ENCODE measurements around the gene KPTN. TPM values are rescaled to one million over a fixed set of nuclear protein-coding genes. Genes with fewer than 3 reads are reported as not detected.

The KPTN gene
- total RNA-seq, 1 experiment from 2014 or later: 17.6 TPM

- no peak for TF ChIP-seq CTCF (IDR thresholded peaks at IDR 0.05; ENCODE audit: unreplicated experiment)
- no TSS peak for BruUV-seq (replicated peaks)
- no peaks in the 10 kb centered on the region for H3K36me3 Mint-ChIP-seq (ENCODE audit: insufficient read depth, unreplicated experiment)
- CTCF ChIA-PET: interaction anchor here (1.3 kb wide), 1 partner anchor 11 kb away, joined by 3 read pairs; no protein-coding TSS in a partner anchor
- H3K27ac Mint-ChIP-seq (ENCODE audit: low read depth, unreplicated experiment): no peak overlapping the region
- DNase-seq (ENCODE audit: unreplicated experiment): no peak
- no peaks in the 10 kb centered on the region for H3K9me3 Mint-ChIP-seq (ENCODE audit: unreplicated experiment)
- H3K4me3 Mint-ChIP-seq (ENCODE audit: unreplicated experiment): no peak overlapping the region
- H3K4me1 Mint-ChIP-seq (ENCODE audit: insufficient read depth, unreplicated experiment): no peaks in the 10 kb centered on the region
- POLR2A ChIA-PET: interaction anchor here (0.7 kb wide), 1 partner anchor 78 kb away, joined by 3 read pairs; no protein-coding TSS in a partner anchor
- H3K27me3 Mint-ChIP-seq (ENCODE audit: insufficient read depth, unreplicated experiment): no peaks in the 10 kb centered on the region
- intact Hi-C loops (cut with micrococcal nuclease): no loop called here
Observed at GRCh38 chr19:47520343-47520806, 36.4 kb upstream of the KPTN start.

DNA sequence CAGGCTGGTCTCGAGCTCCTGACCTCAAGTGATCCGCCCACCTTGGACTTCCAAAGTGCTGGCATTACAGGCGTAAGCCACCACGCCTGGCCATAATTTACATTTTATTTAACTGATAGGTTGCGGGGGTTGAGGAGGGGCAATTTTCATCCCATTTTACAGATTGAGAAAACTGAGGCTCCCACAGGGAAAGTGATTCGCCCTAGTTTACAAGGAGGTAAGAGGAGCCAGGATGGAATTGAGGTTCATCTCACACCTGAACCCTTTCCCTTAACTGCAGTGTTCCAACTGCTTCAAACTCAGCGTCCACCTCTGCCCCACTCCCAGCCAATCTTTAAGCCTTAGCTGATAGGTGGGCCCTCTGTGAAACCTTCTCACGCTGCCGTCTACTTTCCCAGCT is 34.8 kb upstream of the KPTN start:
- no peaks in the 10 kb centered on the region for H3K36me3 Mint-ChIP-seq (ENCODE audit: insufficient read depth, unreplicated experiment)
- no peak overlapping the region for H3K27ac Mint-ChIP-seq (ENCODE audit: low read depth, unreplicated experiment)
- POLR2A ChIA-PET: no interaction called here
- CTCF ChIA-PET: interaction anchor here (0.7 to 1.1 kb wide), 3 partner anchors 75 to 196 kb away, joined by 3 to 8 read pairs (median 3); no protein-coding TSS in a partner anchor
- no peak for TF ChIP-seq CTCF (IDR thresholded peaks at IDR 0.05; ENCODE audit: unreplicated experiment)
- intact Hi-C loops (cut with micrococcal nuclease): loop anchor here (10.0 kb wide), 1 partner anchor 146 kb away; no protein-coding TSS in a partner anchor
- H3K27me3 Mint-ChIP-seq (ENCODE audit: insufficient read depth, unreplicated experiment): no peaks in the 10 kb centered on the region
- H3K4me3 Mint-ChIP-seq (ENCODE audit: unreplicated experiment): no peak overlapping the region
- H3K9me3 Mint-ChIP-seq (ENCODE audit: unreplicated experiment): no peaks in the 10 kb centered on the region
- DNase-seq (ENCODE audit: unreplicated experiment): no peak
- no TSS peak for BruUV-seq (replicated peaks)
- peaks cover 6% of the 10 kb centered on the region for H3K4me1 Mint-ChIP-seq (ENCODE audit: insufficient read depth, unreplicated experiment)

- no peaks in the 10 kb centered on the region for H3K27me3 Mint-ChIP-seq (ENCODE audit: insufficient read depth, unreplicated experiment)
- BruUV-seq (replicated peaks): no TSS peak
- H3K4me1 Mint-ChIP-seq (ENCODE audit: insufficient read depth, unreplicated experiment): peaks cover 12% of the 10 kb centered on the region
- H3K36me3 Mint-ChIP-seq (ENCODE audit: insufficient read depth, unreplicated experiment): no peaks in the 10 kb centered on the region
- no peak for TF ChIP-seq CTCF (IDR thresholded peaks at IDR 0.05; ENCODE audit: unreplicated experiment)
- H3K27ac Mint-ChIP-seq (ENCODE audit: low read depth, unreplicated experiment): no peak overlapping the region
- H3K9me3 Mint-ChIP-seq (ENCODE audit: unreplicated experiment): no peaks in the 10 kb centered on the region
- ChIA-PET POLR2A (no interaction called here), CTCF (interaction anchor here (0.5 to 1.1 kb wide), 4 partner anchors 12 to 639 kb away, joined by 3 to 8 read pairs (median 4); no protein-coding TSS in a partner anchor)
- H3K4me3 Mint-ChIP-seq (ENCODE audit: unreplicated experiment): no peak overlapping the region
- DNase-seq (ENCODE audit: unreplicated experiment): no peak
- intact Hi-C loops (cut with micrococcal nuclease): loop anchor here (10.0 kb wide), 1 partner anchor 147 kb away; no protein-coding TSS in a partner anchor
Observed at GRCh38 chr19:47518139-47518538, 34.1 kb upstream of the KPTN start.

GRCh38 chr19:47514869-47515588 is 31.0 kb upstream of the KPTN start, which contains the start of gene NAPA:
Gene NAPA (minus strand): TSS chr19:47515063. CDS start chr19:47514940, 123 bp downstream.
- H3K27me3 Mint-ChIP-seq (ENCODE audit: insufficient read depth, unreplicated experiment): no peaks in the 10 kb centered on the region
- CTCF ChIA-PET: interaction anchor here (0.6 to 2.3 kb wide), 27 partner anchors 9 to 742 kb away, joined by 3 to 12 read pairs (median 4); partner anchors contain the start of genes KPTN and SLC8A2
- peaks cover 39% of the 10 kb centered on the region for H3K4me1 Mint-ChIP-seq (ENCODE audit: insufficient read depth, unreplicated experiment)
- H3K4me3 Mint-ChIP-seq (ENCODE audit: unreplicated experiment): peak within 1 kb of the TSS; percentile 99
- peaks cover 7% of the 10 kb centered on the region for H3K36me3 Mint-ChIP-seq (ENCODE audit: insufficient read depth, unreplicated experiment)
- POLR2A ChIA-PET: interaction anchor here (0.6 to 3.7 kb wide), 21 partner anchors 9 to 228 kb away, joined by 3 to 82 read pairs (median 4); partner anchors contain the start of genes BICRA, DHX34 and KPTN
- peak within 1 kb of the TSS; percentile 100 for H3K27ac Mint-ChIP-seq (ENCODE audit: low read depth, unreplicated experiment)
- TF ChIP-seq CTCF (IDR thresholded peaks at IDR 0.05; ENCODE audit: unreplicated experiment): no peak
- intact Hi-C loops (cut with micrococcal nuclease): loop anchor here (1.0 to 10.0 kb wide), 5 partner anchors 79 to 183 kb away; no protein-coding TSS in a partner anchor
- DNase-seq (ENCODE audit: unreplicated experiment): peak; percentile 100
- H3K9me3 Mint-ChIP-seq (ENCODE audit: unreplicated experiment): no peaks in the 10 kb centered on the region
- BruUV-seq (replicated peaks): no TSS peak
